PC-9 (cell line): ENCODE results near the gene ATP5PO. TPM values are rescaled to one million over a fixed set of nuclear protein-coding genes. Genes with fewer than 3 reads are reported as not detected.

Experiments used
- BruUV-seq: library from RNA; stranded (reverse); fragments of 400-500 nt; replicated peaks from 2 replicates; lab custom pipeline; 2021; lab: Mats Ljungman, UMichigan
- CTCF ChIA-PET: fragments of 300-600 bp; sonication (Branson Sonifier 250); formaldehyde crosslinking; loops from one replicate; lab custom pipeline; 2022; ENCODE audit warnings: antibody characterized with exemption; lab: Charles Lee
- POLR2A ChIA-PET: fragments of 300-600 bp; sonication (Branson Sonifier 250); formaldehyde crosslinking; loops from one replicate; lab custom pipeline; 2022; ENCODE audit warnings: antibody characterized with exemption; ENCODE audit not compliant: unreplicated experiment; lab: Charles Lee
- DNase-seq, 2 experiments: peaks; one replicate each; pipeline versions ENCODE4 v3.0.0 to v3.0.0-alpha.2; 2015 to 2022; ENCODE audit warnings: mixed read lengths in 1 of 2
- H2AFZ ChIP-seq: fragments of 200-600 bp; sonication (generic); 2 replicates; pipeline ENCODE4 v1.8.1; 2017; ENCODE audit warnings: antibody characterized with exemption
- H3F3A ChIP-seq: fragments of 200-600 bp; sonication (generic); 2 replicates; pipeline ENCODE4 v1.8.1; 2017; ENCODE audit warnings: antibody characterized with exemption, mild to moderate bottlenecking, low read depth; ENCODE audit not compliant: insufficient read depth
- H3K27ac ChIP-seq: fragments of 200-600 bp; sonication (generic); 2 replicates; pipeline ENCODE4 v1.6.1; 2016; ENCODE audit warnings: mixed run types
- H3K27me3 ChIP-seq: fragments of 200-600 bp; sonication (generic); 2 replicates; pipeline ENCODE4 v1.6.1; 2016; ENCODE audit warnings: low read depth, mixed run types; ENCODE audit not compliant: insufficient read depth
- H3K36me3 ChIP-seq: fragments of 200-600 bp; sonication (generic); 2 replicates; pipeline ENCODE4 v1.6.1; 2016; ENCODE audit warnings: low read depth, mixed run types
- H3K4me1 ChIP-seq: fragments of 200-600 bp; sonication (generic); replicated peaks from 2 replicates; pipeline ENCODE4 v1.6.1; 2016; ENCODE audit warnings: mixed run types; ENCODE audit not compliant: insufficient read depth
- H3K4me2 ChIP-seq: fragments of 200-600 bp; sonication (generic); 2 replicates; pipeline ENCODE4 v1.6.1; 2017; ENCODE audit warnings: mixed run types
- H3K4me3 ChIP-seq: fragments of 200-600 bp; sonication (generic); 2 replicates; pipeline ENCODE4 v1.6.1; 2016; ENCODE audit warnings: mixed run types
- H3K79me2 ChIP-seq: fragments of 200-600 bp; sonication (generic); 2 replicates; pipeline ENCODE4 v1.6.1; 2017; ENCODE audit warnings: low read depth, mixed run types
- H3K9me2 ChIP-seq: fragments of 200-600 bp; sonication (generic); 2 replicates; pipeline ENCODE4 v1.8.1; 2017; ENCODE audit warnings: mild to moderate bottlenecking; ENCODE audit not compliant: insufficient read depth
- H3K9me3 ChIP-seq: fragments of 200-600 bp; sonication (generic); 2 replicates; pipeline ENCODE4 v1.8.1; 2016; ENCODE audit warnings: low read depth; ENCODE audit not compliant: insufficient read depth
- H4K20me1 ChIP-seq: fragments of 200-600 bp; sonication (generic); 2 replicates; pipeline ENCODE4 v1.8.1; 2017; ENCODE audit not compliant: insufficient read depth
- EZH2 ChIP-seq: fragments of 200-600 bp; sonication (generic); IDR thresholded peaks from 2 replicates; pipeline ENCODE4 v1.8.0; 2017; ENCODE audit warnings: antibody characterized with exemption, low read depth
- intact Hi-C: fragments of 100-400 bp; cut with micrococcal nuclease; formaldehyde crosslinking; loops from one replicate; pipeline ENCODE4 v1.10.0; 2022; ENCODE audit not compliant: unreplicated experiment
- total RNA-seq: library from RNA; stranded (reverse); gene quantifications from 2 replicates; pipeline ENCODE4 v1.2.3, GENCODE V29; 2021
- TF ChIP-seq, protein P1 (sequence below): fragments of 200-600 bp; sonication (generic); conservative IDR thresholded peaks from 2 replicates; pipeline ENCODE4 v1.6.1; 2017; ENCODE audit warnings: mixed run types, antibody characterized with exemption, mild to moderate bottlenecking, moderate library complexity

Gene ATP5PO
- total RNA-seq, 1 experiment from 2014 or later = 134 TPM

- Histone ChIP-seq H3F3A (no peaks in the 10 kb centered on the region), H3K9me2 (no peaks in the 10 kb centered on the region), H3K79me2 (no peaks in the 10 kb centered on the region), H3K27me3 (no peaks in the 10 kb centered on the region), H2AFZ (no peak overlapping the region), H3K4me3 (no peak overlapping the region), H4K20me1 (no peaks in the 10 kb centered on the region), H3K27ac (no peak overlapping the region), H3K36me3 (no peaks in the 10 kb centered on the region), H3K9me3 (no peaks in the 10 kb centered on the region), H3K4me2 (no peak overlapping the region), H3K4me1 (no peaks in the 10 kb centered on the region)
- ChIA-PET POLR2A (interaction anchor here (0.6 kb wide), 1 partner anchor 812 kb away, joined by 3 read pairs; no protein-coding TSS in a partner anchor), CTCF (no interaction called here)
- TF ChIP-seq EZH2 = no peak
- TF ChIP-seq, protein P1, sequence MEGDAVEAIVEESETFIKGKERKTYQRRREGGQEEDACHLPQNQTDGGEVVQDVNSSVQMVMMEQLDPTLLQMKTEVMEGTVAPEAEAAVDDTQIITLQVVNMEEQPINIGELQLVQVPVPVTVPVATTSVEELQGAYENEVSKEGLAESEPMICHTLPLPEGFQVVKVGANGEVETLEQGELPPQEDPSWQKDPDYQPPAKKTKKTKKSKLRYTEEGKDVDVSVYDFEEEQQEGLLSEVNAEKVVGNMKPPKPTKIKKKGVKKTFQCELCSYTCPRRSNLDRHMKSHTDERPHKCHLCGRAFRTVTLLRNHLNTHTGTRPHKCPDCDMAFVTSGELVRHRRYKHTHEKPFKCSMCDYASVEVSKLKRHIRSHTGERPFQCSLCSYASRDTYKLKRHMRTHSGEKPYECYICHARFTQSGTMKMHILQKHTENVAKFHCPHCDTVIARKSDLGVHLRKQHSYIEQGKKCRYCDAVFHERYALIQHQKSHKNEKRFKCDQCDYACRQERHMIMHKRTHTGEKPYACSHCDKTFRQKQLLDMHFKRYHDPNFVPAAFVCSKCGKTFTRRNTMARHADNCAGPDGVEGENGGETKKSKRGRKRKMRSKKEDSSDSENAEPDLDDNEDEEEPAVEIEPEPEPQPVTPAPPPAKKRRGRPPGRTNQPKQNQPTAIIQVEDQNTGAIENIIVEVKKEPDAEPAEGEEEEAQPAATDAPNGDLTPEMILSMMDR = no peak
- no TSS peak for BruUV-seq
- intact Hi-C loops = no loop called here
- DNase-seq = no peak
Measured at GRCh38 chr21:33874161-33874560, 41.4 kb downstream of the ATP5PO start.

- Histone ChIP-seq H3K79me2 (no peaks in the 10 kb centered on the region), H3K9me3 (no peaks in the 10 kb centered on the region), H3K4me3 (no peak overlapping the region), H2AFZ (no peak overlapping the region), H4K20me1 (no peaks in the 10 kb centered on the region), H3K36me3 (no peaks in the 10 kb centered on the region), H3K27ac (no peak overlapping the region), H3F3A (no peaks in the 10 kb centered on the region), H3K4me2 (no peak overlapping the region), H3K4me1 (no peaks in the 10 kb centered on the region), H3K27me3 (no peaks in the 10 kb centered on the region), H3K9me2 (no peaks in the 10 kb centered on the region)
- no peak for DNase-seq
- POLR2A ChIA-PET = no interaction called here
- intact Hi-C loops = no loop called here
- no peak for TF ChIP-seq EZH2
- TF ChIP-seq, protein P1 = no peak
- CTCF ChIA-PET = no interaction called here
- BruUV-seq = no TSS peak
Measured at GRCh38 chr21:33872881-33873515, 42.6 kb downstream of the ATP5PO start.

GRCh38 chr21:33871171-33871570, 44.4 kb downstream of the ATP5PO start:
- BruUV-seq = no TSS peak
- H4K20me1 ChIP-seq = no peaks in the 10 kb centered on the region
- no peak overlapping the region for H2AFZ ChIP-seq
- H3K27me3 ChIP-seq = no peaks in the 10 kb centered on the region
- no peaks in the 10 kb centered on the region for H3K36me3 ChIP-seq
- TF ChIP-seq EZH2 = no peak
- TF ChIP-seq, protein P1 = no peak
- no peak overlapping the region for H3K4me3 ChIP-seq
- ChIA-PET CTCF (no interaction called here), POLR2A (no interaction called here)
- H3K4me1 ChIP-seq = no peaks in the 10 kb centered on the region
- no peaks in the 10 kb centered on the region for H3K9me3 ChIP-seq
- H3K9me2 ChIP-seq = no peaks in the 10 kb centered on the region
- intact Hi-C loops = no loop called here
- no peaks in the 10 kb centered on the region for H3F3A ChIP-seq
- H3K27ac ChIP-seq = no peak overlapping the region
- H3K79me2 ChIP-seq = no peaks in the 10 kb centered on the region
- H3K4me2 ChIP-seq = no peak overlapping the region
- no peak for DNase-seq
